ENCODE data around the gene TBCCD1. TPM values are rescaled to one million over a fixed set of nuclear protein-coding genes. Genes with fewer than 3 reads are reported as not detected.
"Not testable (repeated sequence)": the region's sequence is repeated elsewhere in the genome, so short reads cannot be mapped to it uniquely, and the experiment has no call there.

TBCCD1 gene
- total RNA-seq, 1 experiment from 2014 or later, result 37.1 TPM

DNA sequence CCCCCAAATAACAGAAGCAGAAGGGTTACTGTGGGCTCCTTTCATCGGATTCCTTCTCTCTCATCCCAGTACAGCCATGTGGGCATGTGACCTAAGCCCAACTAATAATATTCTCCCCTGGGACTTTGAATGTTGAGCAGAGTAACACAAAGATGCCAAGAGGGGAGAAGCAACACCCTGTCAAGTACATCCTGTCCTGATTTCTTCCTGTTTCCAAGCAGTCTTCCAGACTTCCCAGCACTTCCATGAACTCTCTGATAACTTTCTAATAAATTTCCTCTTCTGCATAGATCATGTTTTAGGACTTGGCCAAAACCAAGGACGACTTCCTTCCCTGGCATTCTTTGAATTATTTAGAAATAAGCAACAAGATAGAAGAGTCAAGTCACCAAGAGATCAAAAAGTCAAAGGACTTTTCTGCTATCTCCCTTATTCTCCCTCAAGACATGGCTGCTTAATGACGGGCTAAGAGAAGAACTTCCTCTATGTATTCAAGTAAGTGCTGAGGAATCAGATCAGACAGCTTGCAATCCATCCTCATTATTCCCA is 60.9 kb downstream of the TBCCD1 start:
- DNase-seq (ENCODE audit: low spot score), result no peak
- in situ Hi-C loops (cut with HindIII; ENCODE audit: low sequenced_read_pairs), result no loop called here

DNA sequence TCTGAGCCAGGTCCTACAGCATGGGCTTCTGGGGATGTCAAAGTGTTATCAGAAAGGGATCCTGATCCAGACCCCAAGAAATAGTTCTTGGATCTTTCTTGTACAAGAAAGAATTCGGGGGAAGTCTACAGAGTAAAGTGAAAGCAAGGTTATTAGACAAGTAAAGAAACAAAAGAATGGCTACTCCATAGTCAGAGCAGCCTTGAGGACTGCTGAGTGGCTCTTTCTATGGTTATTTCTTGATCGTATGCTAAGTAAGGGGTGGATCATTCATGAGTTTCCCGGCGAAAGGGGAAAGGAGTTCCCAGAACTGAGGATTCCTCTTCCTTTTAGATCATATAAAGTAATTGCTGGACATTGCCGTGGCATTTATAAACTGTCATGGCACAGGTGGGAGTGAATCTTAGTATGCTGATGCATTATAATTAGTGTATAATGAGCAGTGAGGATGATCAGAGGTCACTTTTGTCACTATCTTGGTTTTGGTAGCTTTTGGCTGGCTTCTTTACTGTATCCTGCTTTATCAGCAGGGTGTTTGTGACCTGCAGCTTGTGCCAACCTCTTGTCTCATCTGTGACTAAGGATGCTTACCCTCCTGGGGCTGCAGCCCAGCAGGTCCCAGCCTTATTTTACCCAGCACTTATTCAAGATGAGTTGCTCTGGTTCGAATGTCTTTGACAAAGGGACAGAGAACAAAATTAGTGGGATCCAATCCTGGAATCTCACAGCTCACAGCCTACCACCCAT is 64.0 kb downstream of the TBCCD1 start:
- in situ Hi-C loops (cut with HindIII; ENCODE audit: low sequenced_read_pairs), result no loop called here

GRCh38 chr3:186502138-186502948 is 64.8 kb downstream of the TBCCD1 start:
- in situ Hi-C loops (cut with HindIII; ENCODE audit: low sequenced_read_pairs), result no loop called here
- no peak for DNase-seq (ENCODE audit: low spot score)

More for the DNA sequence above, 64.0 kb downstream of the TBCCD1 start:
- no peak for DNase-seq (ENCODE audit: low spot score)

DNA sequence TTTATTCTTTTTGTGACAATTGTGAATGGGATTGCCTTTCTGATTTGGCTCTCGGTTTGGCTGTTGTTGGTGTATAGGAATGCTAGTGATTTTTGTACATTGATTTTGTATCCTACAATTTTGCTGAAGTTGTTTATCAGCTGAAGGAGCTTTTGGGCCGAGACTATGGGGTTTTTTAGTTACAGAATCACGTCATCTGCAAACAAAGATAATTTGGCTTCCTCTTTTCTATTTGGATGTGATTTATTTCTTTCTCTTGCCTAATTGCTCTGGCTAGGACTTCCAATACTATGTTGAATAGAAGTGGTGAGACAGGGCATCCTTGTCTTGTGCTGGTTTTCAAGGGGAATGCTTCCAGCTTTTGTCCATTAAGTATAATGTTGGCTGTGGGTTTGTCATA is 67.2 kb downstream of the TBCCD1 start:
- in situ Hi-C loops (cut with HindIII; ENCODE audit: low sequenced_read_pairs); DNase-seq (ENCODE audit: low spot score): not testable (repeated sequence)

GRCh38 chr3:186498022-186498421 is 69.1 kb downstream of the TBCCD1 start:
- DNase-seq (ENCODE audit: low spot score); in situ Hi-C loops (cut with HindIII; ENCODE audit: low sequenced_read_pairs): not testable (repeated sequence)

DNA sequence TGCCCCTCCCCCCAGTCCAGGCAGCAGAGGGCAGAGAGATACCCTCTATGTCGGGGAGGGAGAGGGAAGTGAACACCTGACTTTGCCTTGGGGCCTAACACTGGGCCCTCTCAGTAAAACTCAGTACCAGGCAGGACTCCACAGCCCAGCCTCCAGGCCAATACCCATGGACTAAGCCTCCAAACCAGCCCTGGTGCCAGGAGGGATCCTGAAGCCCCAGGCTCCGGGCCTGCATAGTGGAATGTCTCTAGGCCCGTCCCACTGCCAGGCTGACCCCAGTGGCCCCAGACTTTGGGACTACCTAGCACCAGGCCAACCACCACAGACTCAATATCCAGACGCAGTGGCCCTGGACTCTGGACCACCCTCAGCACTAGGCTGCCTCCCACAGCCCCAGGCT is 69.5 kb downstream of the TBCCD1 start:
- in situ Hi-C loops (cut with HindIII; ENCODE audit: low sequenced_read_pairs), result no loop called here
- DNase-seq (ENCODE audit: low spot score), result no peak

- DNase-seq (ENCODE audit: low spot score), result no peak
- in situ Hi-C loops (cut with HindIII; ENCODE audit: low sequenced_read_pairs), result no loop called here
Measured at GRCh38 chr3:186496635-186497034, 70.5 kb downstream of the TBCCD1 start.

Other genes with a start within 250 kb of the TBCCD1 start
- not detected in 2 replicates for gene DGKG, start 205.1 kb downstream of the TBCCD1 start, total RNA-seq (2014; rRNA removed; shearing (Covaris generic))
- gene CRYGS, start 23.0 kb downstream of the TBCCD1 start, total RNA-seq (2014; rRNA removed; shearing (Covaris generic)), result 0.37 and 2.0 TPM in 2 replicates
- gene DNAJB11, start 3.4 kb upstream of the TBCCD1 start, total RNA-seq (2014; rRNA removed; shearing (Covaris generic)), result 41.7 and 78.6 TPM in 2 replicates
- gene AHSG, start 45.7 kb upstream of the TBCCD1 start, total RNA-seq (2014; rRNA removed; shearing (Covaris generic)), result not detected in 2 replicates
- not detected in 2 replicates for gene FETUB, start 73.1 kb upstream of the TBCCD1 start, total RNA-seq (2014; rRNA removed; shearing (Covaris generic))
- not detected in 2 replicates for gene HRG, start 98.7 kb upstream of the TBCCD1 start, total RNA-seq (2014; rRNA removed; shearing (Covaris generic))
- gene KNG1, start 150.0 kb upstream of the TBCCD1 start, total RNA-seq (2014; rRNA removed; shearing (Covaris generic)), result not detected in 2 replicates
- gene EIF4A2, start 216.2 kb upstream of the TBCCD1 start, total RNA-seq (2014; rRNA removed; shearing (Covaris generic)), result 215 and 286 TPM in 2 replicates
- 53.7 and 76.8 TPM in 2 replicates for gene RFC4, start 239.1 kb upstream of the TBCCD1 start, total RNA-seq (2014; rRNA removed; shearing (Covaris generic))

All from G401 (cell line).